GM21528 (cell line): ENCODE results near the gene EMCN.
"Not testable (repeated sequence)": the region's sequence is repeated elsewhere in the genome, so short reads cannot be mapped to it uniquely, and the experiment has no call there.

Source experiments
- ATAC-seq: cut with Tn5 transposase; IDR thresholded peaks from one replicate; pipeline ENCODE4 v1.9.1; 2021; ENCODE audit warnings: mild to moderate bottlenecking, moderate library complexity; ENCODE audit not compliant: unreplicated experiment, low FRiP score

Gene EMCN

GRCh38 chr4:100391863-100392262 lies 126.0 kb downstream of the EMCN start:
- ATAC-seq = no peak

DNA sequence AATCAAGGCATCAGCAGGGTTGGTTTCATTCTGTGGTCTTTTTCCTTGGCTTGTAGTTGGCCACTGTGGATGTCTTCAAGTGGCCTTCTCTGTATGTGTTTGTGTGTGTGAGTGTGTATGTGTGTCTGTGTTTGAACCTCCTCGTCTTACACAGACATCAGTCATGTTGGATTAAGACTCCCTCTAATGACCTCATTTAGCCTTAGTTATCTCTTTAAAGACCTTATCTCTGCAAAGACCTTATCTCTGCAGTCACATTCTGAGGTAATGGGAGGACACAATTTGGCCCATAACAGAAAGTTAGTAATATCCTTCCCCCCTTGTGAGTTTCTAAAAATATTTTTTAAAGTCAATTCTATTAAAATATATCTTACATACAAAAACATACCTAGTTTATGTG lies 126.7 kb downstream of the EMCN start:
- ATAC-seq = no peak

DNA sequence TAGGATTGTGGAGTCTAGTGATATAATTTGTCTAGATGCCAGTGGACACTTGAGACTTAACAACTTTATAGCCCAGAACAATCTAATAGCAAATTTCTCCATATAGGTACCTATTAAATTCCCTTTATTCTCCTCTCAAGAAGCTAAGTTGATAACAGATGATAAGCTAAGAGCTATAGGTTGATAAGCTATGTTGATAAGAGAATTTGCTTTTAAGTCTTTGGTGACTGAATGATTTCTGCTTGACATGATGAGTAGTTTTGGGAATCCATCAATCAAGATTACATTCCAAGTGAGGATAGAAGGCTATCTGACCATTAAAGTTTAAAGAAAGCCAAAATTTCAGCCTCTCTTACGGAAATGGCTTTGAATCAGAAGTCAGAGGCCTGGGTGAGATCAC lies 131.6 kb downstream of the EMCN start:
- ATAC-seq = no peak

DNA sequence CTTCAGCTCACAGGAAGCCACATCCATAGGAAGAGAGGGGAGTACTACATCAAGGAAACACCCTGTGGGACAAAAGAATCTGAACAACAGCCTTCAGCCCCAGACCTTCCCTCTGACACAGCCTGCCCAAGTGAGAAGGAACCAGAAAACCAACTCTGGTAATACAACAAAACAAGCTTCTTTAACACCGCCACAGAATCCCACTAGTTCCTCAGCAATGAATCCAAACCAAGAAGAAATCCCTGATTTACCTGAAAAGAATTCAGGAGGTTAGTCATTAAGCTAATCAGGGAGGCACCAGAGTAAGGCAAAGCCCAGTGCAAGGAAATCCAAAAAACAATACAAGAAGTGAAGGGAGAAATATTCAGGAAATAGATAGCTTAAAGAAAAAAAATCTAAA lies 137.4 kb downstream of the EMCN start:
- not testable (repeated sequence) for ATAC-seq

GRCh38 chr4:100379583-100380105 lies 138.2 kb downstream of the EMCN start:
- ATAC-seq = no peak

GRCh38 chr4:100372432-100372831 lies 145.4 kb downstream of the EMCN start:
- no peak for ATAC-seq

- no peak for ATAC-seq
Observed at GRCh38 chr4:100369871-100370270, 148.0 kb downstream of the EMCN start.

- no peak for ATAC-seq
Observed at GRCh38 chr4:100367451-100367850, 150.4 kb downstream of the EMCN start.

GRCh38 chr4:100366213-100366612 lies 151.6 kb downstream of the EMCN start:
- ATAC-seq = no peak

DNA sequence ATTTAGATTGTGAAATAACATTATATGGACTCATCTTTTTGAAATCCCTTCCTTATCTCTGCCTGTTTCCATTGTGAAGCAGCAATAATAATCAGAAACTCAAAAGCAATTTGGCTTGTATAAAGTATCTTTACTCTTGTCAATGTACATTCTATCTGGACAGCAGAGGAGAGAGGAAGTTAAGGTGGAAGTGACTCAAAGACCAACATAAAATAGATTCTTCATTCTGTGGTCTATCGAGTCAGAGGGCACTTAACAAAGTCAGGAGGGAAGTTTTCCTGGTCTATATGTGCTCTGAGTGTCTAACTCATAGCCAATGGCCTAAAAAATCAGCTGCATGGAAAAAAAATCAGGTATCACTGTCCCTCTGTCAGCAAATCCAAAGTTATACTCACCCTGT lies 155.5 kb downstream of the EMCN start:
- ATAC-seq = no peak

DNA sequence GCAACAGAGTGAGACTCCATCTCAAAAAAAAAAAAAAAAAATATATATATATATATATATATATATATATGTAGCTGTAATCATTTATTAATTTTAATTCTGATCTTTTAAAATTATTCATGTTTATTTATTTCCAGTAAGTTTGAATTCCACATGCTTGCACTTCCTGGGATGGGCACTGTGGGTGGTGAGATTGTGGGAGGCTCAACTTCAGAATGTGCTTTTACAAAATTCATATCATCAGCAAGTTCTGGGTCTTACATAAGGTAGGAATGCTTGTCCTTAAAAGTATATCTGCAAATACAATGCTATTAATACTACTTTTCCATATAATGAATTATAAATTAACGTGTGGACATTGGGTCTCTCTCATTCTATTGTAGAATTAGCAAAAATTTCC lies 156.5 kb downstream of the EMCN start:
- no peak for ATAC-seq

DNA sequence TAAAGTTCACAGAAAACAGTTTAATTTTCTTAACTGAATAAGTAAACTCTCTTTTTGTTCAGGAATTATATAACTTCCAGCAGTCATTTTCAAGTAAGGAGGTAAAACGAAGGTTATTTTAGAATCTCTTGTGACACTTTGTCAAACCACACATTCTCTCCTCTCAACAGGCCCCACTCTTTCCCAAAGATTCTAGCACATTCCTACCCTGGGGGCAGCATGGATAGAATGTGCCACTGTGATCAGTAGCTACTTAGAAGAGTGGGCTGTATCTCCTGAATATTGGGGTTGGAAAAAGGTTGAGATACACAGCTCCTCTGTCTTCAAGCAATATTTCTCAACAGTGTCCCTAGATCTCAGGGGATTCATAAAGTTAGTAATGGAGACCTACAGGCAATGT lies 157.6 kb downstream of the EMCN start:
- ATAC-seq = no peak

- no peak for ATAC-seq
Observed at GRCh38 chr4:100359441-100359840, 158.4 kb downstream of the EMCN start.

- ATAC-seq = no peak
Observed at GRCh38 chr4:100357542-100357941, 160.3 kb downstream of the EMCN start.

- no peak for ATAC-seq
Observed at GRCh38 chr4:100356172-100356571, 161.7 kb downstream of the EMCN start.

- ATAC-seq = not testable (repeated sequence)
Observed at GRCh38 chr4:100352352-100352751, 165.5 kb downstream of the EMCN start.

DNA sequence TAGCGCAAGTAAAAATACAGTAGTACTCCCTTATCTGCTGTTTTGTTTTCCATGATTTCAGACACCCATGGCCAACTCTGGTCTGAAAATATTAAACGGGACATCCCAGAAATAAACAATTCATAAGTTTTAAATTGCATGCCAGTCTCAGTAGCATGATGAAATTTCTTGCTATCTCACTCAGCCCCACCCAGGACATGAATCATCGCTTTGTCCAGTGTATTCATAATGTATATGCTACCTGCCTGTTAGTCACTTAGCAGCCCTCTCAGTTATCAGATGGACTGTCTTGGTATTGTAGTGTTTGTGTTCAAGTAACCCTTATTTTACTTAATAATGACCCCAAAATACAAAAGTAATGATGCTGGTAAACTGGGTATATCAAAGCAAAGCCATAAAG lies 169.3 kb downstream of the EMCN start:
- no peak for ATAC-seq

GRCh38 chr4:100347241-100347640 lies 170.6 kb downstream of the EMCN start:
- no peak for ATAC-seq

DNA sequence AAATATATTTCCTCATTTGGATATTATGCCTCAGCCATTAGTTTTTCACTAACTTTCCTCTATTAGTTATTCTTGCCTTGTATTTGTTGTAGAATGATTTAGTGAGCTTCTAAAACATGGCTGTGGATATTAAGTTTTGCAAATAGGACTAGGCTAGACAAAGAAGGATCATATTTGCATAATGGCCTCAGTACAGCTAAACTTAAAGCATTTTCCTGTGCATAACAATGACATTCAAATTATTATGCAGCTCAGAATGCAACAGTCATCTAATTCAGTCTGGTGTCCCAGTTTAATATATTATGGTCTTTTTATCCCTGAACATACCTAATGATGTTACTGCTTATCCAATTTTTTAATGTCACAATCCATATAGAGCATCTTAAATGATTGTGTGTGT lies 172.2 kb downstream of the EMCN start:
- ATAC-seq = no peak
